ENCODE measurements around the gene MAP2K1. TPM values are rescaled to one million over a fixed set of nuclear protein-coding genes. Genes with fewer than 3 reads are reported as not detected.
A peak's percentile ranks its signal among the peaks of the same experiment; 100 is the strongest.

The MAP2K1 gene
- total and polyA plus RNA-seq, 9 of the 15 experiments (the other 6 are each of a cell fraction or from before 2014, with no cell fraction given): 7.5 to 58.3 (median 30.0) TPM

- TF ChIP-seq TGIF2 (CRISPR knock-in tag; IDR thresholded peaks at IDR 0.05) (no peak), SIN3B (IDR thresholded peaks at IDR 0.05; ENCODE audit: low read depth) (peak; percentile 73; the same call in 1 of the 2 replicates), ZNF347 (CRISPR knock-in tag; IDR thresholded peaks at IDR 0.05; ENCODE audit: low read depth) (no peak), ZNF717 (CRISPR knock-in tag; IDR thresholded peaks at IDR 0.05) (no peak), OTX1 (CRISPR knock-in tag; IDR thresholded peaks at IDR 0.05) (no peak; the same call in 1 of the 2 replicates), COPS2 (conservative IDR thresholded peaks at IDR 0.05) (no peak), LCOR (CRISPR knock-in tag; IDR thresholded peaks at IDR 0.05) (no peak; the same call in 1 of the 2 replicates), MTF1 (CRISPR knock-in tag; IDR thresholded peaks at IDR 0.05; ENCODE audit: borderline replicate concordance) (no peak), ZNF584 (CRISPR knock-in tag; IDR thresholded peaks at IDR 0.05; ENCODE audit: low read depth) (peak; percentile 56; the same call in 1 of the 2 replicates), HNRNPH1 (optimal IDR thresholded peaks at IDR 0.05; ENCODE audit: low read depth, low read length) (no peak), BRD4 (IDR thresholded peaks at IDR 0.05) (peak; percentile 93; the same call in 1 of the 2 replicates), SMARCB1 (IDR thresholded peaks at IDR 0.05; ENCODE audit: insufficient read length, low read depth) (no peak), ZKSCAN1 (IDR thresholded peaks at IDR 0.05; ENCODE audit: low read depth, low read length) (no peak), MLLT1 (IDR thresholded peaks at IDR 0.05) (peak; percentile 85 to 93), DLX4 (CRISPR knock-in tag; IDR thresholded peaks at IDR 0.05) (no peak), PTTG1 (tag; IDR thresholded peaks at IDR 0.05; ENCODE audit: low read depth) (no peak), RBM17 (IDR thresholded peaks at IDR 0.05; ENCODE audit: borderline replicate concordance, low read depth, low read length) (no peak), ZBTB26 (CRISPR knock-in tag; IDR thresholded peaks at IDR 0.05) (no peak; the same call in 1 of the 2 replicates), TRIM28 (IDR thresholded peaks at IDR 0.05) (peak; percentile 56; the same call in 1 of the 2 replicates), ZNF384 (IDR thresholded peaks at IDR 0.05; ENCODE audit: low read depth, low read length) (no peak), RFX5 (IDR thresholded peaks at IDR 0.05; ENCODE audit: low read depth, low read length) (0 out of 2 replicates have a peak, but pooled peaks have one; percentile 16), SNIP1 (IDR thresholded peaks at IDR 0.05; ENCODE audit: low read depth) (no peak), CREB5 (CRISPR knock-in tag; IDR thresholded peaks at IDR 0.05) (no peak), ZNF431 (CRISPR knock-in tag; IDR thresholded peaks at IDR 0.05) (no peak), ZNF124 (CRISPR knock-in tag; IDR thresholded peaks at IDR 0.05) (no peak), THRAP3 (IDR thresholded peaks at IDR 0.05; ENCODE audit: borderline replicate concordance) (no peak)
These were observed 118.1 kb downstream of the MAP2K1 start, which contains the start of the genes RPL4 and ZWILCH (continued) for GRCh38 chr15:66504563-66505429.
